TTC549 (cell line): ENCODE measurements around the gene CTBP1.

Experiments used
- FAIRE-seq: peaks from 2 replicates; lab custom pipeline; 2012; peaks lifted over from hg19 to GRCh38; lab: Jason Lieb, UNC

The CTBP1 gene

DNA sequence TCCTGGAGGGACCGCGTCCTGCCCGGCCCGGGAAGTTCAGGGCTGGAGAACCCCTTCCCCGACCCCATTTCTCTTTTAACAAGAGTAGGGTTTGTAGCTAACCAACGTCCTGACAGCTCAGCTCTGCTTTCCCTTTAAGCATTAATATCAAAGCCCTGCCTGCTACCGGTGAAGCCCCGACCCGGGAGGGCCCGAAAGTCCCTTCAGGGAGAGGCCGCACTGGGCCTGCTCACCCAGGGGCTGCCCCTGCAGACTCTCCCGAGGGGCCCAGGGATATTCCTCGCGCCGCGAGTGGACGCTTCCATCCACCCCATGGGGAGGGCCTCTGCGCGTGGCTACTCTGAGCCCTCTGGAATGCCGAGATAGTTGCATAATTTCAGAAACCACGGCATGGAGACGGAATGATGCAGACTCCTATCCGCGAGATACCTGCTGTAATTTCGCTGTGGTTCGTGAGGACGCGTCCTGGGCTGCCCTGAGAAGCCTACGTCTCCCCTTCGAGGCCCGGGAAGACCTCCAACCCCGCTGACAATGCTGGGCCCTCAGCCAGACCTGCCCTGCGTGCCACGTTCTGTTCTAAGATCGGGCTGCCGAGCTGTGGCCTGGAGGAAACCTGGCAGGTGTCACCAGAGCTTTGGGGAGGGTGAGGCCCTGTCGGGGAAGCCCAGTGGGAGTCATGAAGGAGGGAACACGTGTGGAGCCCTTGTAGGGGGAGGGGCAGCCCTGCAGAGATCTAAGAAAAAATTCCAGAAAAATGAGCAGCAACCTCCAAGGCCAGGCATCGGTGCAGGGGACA is 999 bp upstream of the CTBP1 start:
- no peak for FAIRE-seq

DNA sequence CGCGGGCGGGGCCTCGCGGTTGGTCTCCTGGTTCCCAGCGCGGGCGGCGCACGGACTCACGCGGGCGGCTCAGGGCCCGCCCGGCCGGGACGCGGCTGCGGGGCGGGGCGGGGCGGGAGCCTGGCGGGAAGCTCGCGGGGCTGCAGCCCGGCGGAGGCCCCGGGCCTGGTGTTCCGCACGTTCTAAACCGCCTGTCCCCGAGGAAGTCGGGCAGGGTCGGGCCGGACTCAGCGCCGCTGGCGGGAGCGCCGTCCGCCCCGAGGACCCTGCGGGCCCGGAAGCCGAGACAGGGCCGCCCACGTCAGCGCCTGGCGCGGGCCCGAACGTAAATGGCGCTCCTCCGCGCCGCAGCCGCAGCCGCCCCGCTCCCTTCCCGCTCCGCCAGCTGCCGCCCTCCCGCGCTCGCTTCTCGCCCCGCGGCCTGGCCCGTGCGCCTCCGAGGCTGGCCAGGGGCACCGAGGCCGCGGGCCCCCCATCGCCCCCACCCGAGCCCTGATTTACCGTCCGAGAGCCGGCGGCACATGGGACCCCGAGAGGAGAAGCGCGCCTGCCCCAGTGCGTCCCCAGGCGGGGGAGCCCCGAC is 309 bp upstream of the CTBP1 start:
- no peak for FAIRE-seq

DNA sequence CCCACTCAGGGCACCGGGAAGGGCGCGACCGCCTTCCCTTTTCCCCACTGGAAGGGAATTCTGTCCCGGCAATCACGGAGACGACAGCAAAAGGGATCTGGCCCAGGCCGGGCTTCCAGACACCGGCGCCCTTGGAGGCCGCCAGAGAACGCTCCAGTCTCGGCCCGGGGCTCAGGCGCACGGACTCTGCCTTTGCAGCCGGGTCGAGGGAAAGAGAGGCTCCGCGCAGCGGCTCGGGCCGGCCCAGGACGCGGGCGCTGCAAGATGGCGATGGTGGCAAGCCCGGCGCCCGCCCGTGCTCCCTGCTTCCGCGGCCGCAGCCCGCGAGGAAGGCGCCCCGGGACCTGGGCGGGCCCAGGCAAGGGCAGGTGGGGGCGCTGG is 1.1 kb downstream of the CTBP1 start:
- no peak for FAIRE-seq

DNA sequence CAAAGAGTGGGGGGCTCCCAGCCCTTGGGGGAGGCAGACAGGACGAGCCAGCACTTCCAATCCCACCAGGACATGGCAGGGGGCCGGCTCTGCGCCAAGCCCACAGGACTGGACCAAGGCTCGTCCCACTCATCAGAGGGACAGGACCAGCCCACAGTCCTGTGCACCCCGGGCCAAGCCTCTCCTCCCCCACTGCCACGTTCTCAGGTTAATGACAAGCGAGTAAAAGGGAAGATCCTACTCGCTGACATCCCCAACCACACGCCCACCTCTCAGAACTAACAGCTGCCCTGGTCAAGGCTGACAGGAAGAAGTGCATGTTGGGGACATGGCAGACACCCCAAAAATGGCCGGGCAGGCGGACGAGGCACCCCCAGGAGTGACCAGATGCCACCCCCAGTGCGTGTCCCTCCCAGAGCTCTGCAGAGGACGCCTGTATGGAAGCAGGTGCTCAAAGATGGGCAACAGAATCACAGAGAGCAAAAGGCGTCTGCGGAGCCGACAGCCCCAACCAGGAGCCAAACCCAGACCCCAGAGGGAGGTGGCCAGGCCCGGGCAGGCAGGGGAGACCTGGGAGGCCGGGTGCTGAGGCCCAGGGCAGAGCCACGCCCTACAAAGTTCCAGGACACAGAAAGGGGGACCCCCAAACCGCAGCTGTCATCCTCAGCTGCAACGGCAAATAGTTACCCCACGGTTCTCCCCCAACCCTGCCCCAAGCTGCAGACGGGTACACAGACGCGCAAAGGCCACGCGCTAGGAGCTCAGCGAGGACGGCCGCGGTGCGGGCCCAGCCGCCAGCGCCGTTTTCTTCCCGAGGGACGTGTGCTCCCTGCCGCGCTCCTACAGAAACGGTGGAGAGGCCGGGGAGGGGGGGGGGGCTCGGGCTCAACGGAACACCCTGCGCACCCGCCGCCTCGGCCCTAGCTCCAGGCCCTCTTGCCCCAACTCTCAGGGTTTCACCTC is 1.7 kb downstream of the CTBP1 start:
- FAIRE-seq = no peak

DNA sequence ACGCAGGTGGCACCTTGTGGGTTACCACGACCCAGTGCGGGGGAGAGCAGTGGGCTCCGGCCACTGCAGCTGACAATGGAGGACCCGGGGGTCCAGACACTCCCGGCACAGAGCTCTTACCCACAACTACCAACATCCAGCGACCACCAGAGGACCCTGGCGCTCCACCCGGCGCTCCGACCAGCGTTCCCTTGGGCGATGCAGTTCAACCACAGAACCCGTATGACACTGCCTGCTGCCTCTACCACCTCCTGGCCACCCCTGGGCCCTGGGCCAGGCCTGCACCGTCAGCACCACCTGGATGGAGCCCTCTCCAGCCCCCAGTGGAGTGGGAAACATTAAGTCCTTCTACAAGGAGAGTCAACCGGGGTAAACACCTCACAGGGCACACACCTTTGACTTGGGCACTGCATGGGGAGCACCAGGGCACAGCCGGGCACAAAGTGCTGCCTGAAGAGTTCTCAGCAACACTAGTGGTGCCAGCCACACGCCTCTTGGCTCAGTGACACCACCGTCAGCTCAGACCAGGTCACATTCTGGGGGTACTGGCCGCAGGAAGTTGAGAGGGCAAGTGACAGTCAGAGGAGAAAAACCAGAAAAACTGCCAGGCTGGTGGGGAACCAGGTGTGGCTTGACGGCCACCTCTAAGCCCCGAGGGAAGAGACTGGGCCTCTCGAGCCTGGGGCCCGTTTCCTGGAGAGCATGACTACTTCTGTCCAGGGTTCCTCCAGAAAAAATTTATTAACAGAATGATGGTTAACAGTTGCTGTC is 2.6 kb downstream of the CTBP1 start:
- FAIRE-seq = no peak

DNA sequence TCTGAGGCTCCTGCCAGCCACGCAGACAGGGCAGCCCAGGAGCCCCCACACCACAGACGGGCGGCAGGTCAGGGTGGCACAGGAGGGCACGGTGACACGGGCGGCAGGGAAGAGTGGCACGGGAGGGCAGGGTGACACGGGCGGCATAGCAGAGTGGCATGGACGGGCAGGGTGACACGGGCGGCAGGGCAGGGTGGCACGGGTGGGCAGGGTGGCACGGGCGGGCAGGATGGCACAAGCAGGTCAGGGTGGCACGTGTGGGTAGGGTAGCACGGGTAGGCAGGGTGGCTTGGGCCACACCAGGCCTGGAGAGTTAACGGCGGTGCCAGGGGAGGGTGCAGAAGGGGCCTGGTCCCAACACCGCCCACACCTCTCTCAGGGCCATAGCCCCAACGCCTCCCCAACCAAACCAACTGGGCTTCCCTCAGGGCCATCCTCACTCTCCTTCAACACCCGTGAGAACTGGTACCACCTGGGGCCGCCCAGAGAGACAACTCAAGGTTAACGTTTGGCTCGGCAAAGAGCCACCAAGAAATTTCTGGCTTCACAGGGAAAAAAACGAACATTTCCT is 3.4 kb downstream of the CTBP1 start:
- FAIRE-seq = no peak

DNA sequence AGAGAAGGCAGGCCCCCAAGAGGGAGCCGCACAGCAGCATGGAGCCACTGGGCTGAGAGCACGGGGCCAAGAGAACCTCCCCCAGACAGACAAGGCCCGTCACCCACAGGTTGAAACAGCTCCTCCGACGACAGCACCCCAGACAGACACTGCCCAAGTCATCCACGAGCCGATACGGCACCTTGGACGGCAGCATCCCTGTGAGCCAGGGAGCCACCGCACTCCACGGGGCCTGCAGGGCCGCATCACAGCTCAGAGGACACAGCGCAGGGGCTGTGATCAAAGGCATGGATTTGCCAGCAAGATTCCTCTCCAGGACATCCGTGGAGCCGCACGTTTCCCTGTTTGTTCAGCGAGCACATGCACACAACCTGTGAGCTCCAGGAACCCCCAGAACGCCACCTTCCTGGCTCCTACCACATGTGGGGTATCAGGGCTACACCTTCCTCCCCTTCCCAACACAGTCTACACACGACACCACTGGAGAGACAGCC is 3.9 kb downstream of the CTBP1 start:
- FAIRE-seq = no peak

DNA sequence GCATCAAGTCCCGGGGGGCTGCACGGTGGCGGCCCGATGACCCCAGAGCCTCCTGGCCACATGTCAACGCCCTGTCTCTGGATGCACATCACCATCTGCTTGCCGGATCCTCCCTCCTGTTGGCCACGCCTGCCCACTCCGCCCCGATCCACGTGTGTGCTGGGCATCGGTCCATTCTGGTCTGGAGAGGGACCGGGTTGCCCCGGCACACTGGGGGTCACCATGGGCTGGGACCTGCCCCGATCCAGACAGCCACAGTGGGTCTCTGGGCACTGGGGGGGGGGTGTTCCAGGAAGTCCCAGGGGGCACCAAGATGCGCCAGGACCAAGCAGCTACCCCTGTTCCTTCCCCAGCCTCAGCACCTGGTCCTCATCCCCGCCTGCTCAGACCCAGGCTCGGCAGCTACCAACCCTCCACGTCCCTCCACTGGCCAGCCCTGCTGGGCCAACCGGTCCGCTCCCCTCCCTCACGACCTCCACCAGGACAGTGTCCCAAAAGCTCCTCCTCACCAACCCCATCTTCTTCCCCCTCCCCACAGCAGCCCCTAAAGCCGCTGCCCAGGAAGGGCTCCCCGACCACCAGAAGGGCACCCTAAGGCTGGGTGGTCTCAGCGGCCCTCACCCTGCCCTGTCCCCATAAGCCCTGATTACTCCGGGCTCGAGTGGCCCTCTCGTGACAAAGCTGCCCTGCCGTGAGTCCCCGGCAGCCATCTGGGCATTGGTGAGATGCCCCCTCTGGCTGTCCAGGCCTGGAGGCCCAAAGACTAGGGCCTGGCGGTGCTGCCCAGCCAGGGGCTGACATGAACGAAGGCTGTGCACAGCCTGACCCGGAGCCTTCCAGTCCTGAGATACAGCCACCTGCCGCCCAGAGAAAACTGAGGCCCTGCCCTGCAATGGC is 4.6 kb downstream of the CTBP1 start:
- no peak for FAIRE-seq

DNA sequence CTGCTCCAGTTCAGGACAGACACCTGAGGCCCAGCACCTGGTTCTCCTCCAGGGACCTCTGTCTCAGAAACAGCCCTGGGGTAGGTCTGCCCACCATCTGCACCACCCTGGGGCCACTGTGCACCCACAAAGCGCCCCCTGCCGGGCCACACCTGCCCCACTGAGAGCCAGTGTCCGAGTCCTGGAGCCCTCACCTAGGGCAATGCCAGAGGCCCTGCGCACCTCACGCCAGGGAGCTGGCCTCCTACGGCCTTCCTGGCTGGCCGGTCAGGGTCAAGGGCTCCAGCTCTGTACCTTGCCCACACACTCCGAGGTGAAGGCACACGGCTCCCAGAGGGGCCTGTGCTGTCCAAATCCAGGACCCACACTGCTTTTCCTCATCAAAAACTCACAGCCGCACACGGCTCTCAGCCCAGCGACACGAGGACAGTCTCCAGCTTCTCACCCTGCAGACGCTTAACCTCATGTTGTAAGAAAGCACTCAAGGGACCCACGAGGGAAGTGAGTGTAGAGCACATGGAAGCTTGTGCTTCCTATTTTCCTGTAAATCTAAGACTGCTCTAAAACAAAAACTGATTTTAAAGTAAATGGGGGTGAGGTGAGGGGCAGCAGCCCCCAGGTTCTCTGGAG is 5.4 kb downstream of the CTBP1 start:
- FAIRE-seq = no peak

DNA sequence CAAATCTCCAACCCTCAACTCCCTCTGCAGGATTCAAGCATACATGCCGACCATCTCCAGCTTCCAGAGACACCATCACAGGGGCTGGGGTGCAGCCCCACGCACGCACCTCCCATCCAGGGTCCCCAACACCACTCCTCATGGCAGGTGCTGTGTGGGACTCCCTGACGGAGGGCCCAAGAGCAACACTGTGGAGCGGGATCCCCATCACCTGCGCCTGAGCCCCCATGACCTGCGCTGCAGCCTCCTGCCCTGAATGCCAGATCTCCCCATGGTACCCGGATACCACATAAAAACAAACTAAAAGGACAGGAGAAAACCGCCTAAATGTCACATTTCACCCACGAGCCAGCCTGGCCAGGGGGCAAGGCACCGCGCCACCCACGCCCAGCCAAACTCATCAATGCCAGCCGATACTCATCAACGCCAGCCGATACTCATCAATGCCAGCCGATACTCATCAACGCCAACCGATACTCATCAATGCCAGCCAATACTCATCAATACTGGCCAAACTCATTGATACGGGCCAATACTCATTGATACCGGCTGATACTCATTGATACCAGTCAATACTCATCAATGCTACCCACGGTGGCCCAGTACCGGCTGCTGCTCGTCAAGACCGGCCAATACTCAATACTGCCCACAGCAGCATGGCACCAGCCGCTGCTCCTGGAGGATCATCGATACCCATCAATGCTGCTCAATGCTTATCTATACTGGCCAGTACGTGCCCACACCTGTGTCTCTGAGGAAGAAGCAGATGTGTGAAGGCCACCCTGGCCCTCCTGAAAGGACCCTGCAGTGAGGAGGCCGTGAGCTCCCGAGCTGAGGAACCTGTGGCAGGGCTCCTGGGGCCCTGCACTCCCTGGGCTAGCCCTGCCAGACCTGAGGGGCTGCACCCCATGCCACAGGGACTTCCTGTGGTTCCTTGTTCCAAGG is 6.2 kb downstream of the CTBP1 start:
- no peak for FAIRE-seq

DNA sequence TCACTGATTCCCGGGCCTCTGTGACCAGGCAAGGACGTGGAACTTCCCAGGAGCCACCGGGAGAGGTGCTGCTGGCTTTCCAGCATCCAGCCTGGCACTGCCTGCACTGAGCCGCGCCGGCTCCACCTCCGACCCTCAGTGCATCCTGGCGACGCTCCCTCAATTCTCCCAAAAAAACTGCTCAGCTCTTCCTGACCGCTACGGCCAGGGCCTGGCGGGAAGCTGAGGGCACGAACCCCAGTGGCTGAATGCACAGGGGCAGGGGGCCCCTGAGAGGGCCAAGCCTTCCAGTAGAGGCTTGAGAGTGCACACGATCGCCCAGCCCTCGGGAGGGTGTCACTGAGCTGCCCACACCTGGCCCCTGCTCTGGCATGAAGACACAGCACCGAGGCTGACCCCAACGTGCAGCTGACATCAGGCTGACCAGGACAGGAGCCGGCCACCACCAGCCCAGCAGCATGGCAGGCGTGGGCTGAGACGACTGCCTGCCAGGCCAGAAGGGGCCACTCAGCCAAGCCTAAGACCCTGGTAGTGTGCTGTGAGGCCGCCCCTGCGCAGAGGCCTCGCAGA is 6.9 kb downstream of the CTBP1 start:
- FAIRE-seq = no peak

DNA sequence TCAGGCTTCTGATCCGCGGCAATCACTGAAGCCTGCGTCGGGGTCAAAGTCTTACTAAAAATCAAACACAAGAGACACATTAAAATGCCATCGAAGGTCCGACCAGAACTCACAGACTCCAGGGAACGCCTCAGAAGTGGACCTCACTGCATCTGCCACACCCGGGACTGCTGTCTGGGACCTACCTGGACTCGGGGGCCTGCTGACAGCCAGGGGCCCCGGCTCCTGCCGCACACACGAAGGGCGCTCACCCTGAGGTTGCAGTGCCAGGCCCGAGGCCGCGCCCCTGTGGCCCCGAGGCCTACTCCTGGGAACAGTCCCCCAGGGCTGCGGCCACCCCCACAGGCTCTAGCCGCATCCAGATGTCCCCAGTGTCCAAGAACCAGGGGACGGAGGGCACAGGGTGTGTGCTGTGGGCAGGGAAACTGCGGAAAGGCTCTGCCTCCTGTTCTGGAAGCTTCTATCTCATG is 7.4 kb downstream of the CTBP1 start:
- FAIRE-seq = no peak

DNA sequence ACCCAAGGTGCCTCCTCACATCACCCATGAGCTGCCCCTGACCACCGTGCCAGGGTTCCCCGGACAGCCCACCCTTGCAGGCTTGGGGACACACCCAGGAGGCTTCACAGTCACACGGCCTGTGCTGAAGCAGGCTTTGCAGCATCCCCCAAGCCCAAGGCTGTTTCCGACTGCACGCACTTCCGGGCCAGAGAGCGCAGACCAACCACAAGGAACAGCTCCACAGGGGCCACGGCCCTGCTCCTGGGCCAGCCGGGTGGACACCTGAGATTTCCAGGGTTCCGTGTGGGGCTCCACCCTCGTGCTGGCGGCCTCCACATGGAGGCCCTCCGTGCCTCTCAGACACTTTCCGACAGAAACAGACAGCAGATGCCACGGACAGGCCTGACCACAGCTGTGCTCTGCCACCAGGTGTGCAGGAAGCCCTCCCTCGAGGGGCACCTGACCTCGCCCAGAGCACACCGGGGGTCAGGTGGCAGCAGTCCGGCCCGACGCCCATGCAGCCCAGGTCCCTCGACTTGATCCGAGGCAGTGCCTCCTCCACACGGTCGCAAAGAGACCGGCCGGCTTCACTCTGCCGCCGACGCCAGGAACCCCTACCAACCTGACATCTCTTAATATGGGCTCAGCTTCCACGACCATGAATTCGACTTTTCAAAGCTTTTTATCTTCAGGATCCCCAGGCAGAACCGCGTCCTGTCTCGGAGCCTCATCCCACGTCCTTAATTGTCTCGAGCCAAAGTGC is 8.0 kb downstream of the CTBP1 start:
- no peak for FAIRE-seq

DNA sequence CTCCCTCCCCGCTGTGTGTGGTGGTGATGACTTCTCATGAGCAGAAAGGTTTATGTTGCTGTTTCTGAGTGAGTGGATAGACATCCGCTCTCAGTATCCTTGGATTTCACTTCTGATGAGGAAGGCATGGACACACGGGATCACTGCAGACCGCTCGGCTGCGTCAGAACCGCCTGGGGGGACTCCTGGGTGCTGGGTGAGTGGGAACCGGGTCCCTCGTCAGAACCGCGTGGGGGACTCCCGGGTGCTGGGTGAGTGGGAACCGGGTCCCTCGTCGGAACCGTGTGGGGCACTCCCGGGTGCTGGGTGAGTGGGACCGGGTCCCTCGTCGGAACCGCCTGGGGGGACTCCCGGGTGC is 9.0 kb downstream of the CTBP1 start:
- FAIRE-seq = no peak

DNA sequence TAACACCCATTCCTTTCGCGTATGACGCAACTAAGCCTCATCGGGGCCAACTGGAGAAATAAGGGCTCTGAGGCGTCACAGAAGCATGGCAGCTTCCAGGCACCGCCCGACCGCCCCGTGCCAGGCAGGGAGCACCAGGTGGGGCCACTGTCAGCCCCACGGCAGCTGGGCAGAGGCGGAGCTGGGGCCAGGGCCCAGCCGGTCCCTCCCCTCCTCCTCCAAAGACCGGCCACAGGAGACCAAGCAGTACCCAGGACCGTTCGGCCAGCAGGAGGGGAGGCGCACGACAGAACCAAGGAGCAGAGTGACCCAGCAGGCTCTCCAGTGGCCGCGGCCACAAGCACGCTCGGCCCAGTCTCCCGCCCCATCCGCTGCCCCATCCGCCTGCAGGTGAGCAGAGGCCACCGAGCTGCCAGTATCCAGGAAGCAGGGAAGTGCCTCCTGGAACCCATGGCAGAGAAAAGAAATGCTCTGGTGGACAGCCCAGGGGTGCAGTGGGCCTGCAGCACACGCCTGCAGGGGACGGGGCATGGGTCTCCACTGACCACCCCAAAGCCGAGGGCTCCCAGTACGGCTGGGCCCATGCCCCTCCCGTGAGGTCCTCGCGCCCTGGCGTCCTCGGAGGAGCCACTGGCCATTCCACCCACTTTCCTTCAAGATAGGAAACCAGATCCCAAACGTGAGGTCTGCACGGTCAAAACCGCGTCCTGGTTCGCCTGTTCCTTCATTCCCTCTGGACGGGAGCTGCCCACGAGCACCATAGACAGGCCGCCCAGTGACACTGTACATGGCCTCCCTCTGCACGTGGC is 9.6 kb downstream of the CTBP1 start:
- FAIRE-seq = no peak

DNA sequence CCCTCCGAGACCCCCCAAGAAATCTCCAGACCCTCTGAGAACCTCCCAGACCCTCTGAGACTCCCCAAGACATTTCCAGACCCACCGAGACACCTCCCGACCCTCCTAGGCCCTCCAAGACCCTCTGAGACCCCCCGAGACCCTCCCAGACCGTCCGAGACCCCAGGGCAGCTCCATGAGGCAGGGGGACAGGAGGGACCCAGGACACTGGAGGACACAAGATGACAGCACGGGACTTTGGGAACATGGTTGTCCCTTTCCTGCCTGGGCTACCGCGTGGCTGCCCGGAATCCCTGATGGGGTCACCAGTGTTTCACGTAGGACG is 10.3 kb downstream of the CTBP1 start:
- no peak for FAIRE-seq

DNA sequence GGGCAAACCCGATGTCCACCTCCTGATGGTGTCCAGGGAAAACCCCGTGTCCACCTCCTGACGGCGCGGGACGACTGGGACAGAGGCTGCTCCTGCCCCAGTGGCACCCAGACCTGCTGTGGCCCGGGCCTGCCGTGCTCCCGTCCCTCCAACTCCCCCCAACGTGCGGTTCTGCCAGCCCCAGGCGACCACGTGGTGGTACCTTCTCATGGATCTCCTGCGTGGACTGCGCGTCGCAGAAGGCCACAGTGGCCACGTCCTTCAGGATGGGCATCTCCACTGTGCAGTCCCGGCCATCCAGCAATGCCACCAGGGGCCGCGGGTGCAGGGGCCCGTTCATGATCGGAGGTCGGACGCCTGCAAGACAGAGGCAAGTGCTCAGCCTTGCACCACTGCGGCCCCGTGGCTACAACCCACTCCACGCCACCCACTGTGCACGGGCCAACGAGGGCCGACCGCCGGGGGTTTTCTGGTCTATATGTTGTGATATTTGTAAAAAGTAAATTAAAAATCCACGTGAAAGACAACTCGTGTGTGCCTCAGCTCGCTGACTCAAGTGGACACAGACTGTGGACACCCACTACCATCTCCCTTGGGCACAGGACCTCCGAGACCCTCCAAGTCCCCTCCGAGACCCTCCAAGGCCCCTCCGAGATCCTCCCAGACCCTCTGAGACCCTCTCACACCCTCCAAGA is 10.8 kb downstream of the CTBP1 start:
- no peak for FAIRE-seq
